GOT3 (cell line): ENCODE measurements around the gene PCNA.
A peak's percentile ranks its signal among the peaks of the same experiment; 100 is the strongest.
"Not testable (repeated sequence)": the region's sequence is repeated elsewhere in the genome, so short reads cannot be mapped to it uniquely, and the experiment has no call there.

Source experiments
- DNase-seq: peaks from one replicate; lab custom pipeline; 2025; ENCODE audit warnings: mixed read lengths; lab: John Stamatoyannopoulos, UW

Gene PCNA

GRCh38 chr20:5096463-5096862 lies 23.3 kb downstream of the PCNA start:
- DNase-seq = no peak

GRCh38 chr20:5095931-5096330 lies 23.8 kb downstream of the PCNA start:
- no peak for DNase-seq

DNA sequence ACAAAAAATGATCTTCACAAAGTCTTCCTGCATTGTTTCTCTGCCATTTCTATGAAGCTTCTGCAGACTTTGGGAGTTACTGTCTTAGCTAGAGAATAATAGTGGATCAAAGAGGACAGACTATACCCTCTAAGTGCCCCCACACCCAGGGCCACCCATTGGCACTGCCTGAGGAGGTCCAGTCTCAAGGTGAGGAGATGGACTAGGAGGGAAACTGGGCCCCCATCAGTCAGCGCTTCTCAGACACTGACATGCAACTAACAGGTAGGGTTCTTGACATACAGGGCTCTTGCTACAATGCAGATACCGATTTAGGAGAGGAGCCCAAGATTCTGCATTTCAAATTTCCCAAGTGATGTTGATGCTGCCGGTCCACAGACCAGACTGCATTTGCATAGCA lies 24.3 kb downstream of the PCNA start:
- DNase-seq = no peak

- no peak for DNase-seq
Observed at GRCh38 chr20:5092765-5093339, 26.9 kb downstream of the PCNA start.

- DNase-seq = no peak
Observed at GRCh38 chr20:5091902-5092301, 27.9 kb downstream of the PCNA start.

DNA sequence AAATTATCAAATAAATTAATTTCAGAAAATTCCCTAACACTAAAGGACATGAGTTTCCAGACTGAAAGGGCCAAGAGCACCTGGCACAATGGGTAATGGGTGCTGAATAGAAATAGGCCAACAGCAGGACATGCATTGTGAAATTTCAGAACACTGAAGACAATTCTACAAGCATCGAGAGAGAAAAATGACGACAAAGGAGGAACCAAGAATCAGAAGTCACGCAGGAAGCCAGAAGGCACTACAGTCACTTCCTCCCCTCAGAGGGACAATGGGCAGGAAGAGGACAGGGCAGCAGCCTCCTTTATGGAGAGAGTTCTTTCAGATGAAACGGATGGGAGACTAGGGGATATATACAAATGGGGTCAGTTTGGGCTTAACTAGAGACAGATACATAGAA lies 29.6 kb downstream of the PCNA start:
- DNase-seq = no peak

DNA sequence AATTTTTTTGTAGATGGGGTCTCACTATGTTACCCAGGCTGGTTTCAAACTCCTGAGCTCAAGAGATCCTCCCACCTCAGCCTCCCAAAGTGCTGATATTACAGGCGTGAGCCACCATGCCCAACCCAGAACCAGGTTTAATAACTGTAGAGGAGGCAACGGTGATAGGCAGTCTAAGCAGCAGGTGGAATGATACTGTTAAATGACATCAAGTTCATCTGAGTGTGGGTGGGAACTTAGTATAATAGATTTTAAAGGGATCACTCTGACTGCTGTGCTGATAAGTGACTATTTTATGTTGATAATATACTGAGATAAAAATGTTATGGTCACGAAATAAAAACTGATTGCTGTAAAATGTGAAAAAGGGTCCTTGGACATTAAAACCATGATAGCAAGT lies 31.1 kb downstream of the PCNA start:
- no peak for DNase-seq

DNA sequence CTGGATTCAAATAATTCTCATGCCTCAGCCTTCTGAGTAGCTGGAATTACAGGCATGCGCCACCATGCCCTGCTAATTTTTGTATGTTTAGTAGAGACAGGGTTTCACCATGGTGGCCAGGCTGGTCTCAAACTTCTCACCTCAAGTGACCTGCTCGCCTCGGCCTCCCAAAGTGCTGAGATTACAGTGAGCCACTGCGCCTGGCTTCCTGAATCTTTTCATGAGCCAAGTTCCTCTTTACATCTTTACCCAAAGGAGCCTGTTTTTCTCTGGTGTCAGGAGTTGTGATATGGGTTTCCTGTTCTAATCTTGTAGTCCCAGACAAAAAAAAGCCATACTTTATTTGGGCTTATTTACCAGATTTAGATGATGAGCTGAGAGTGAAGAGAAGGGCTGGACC lies 34.4 kb downstream of the PCNA start:
- DNase-seq = no peak

GRCh38 chr20:5080384-5080877 lies 39.3 kb downstream of the PCNA start:
- no peak for DNase-seq

DNA sequence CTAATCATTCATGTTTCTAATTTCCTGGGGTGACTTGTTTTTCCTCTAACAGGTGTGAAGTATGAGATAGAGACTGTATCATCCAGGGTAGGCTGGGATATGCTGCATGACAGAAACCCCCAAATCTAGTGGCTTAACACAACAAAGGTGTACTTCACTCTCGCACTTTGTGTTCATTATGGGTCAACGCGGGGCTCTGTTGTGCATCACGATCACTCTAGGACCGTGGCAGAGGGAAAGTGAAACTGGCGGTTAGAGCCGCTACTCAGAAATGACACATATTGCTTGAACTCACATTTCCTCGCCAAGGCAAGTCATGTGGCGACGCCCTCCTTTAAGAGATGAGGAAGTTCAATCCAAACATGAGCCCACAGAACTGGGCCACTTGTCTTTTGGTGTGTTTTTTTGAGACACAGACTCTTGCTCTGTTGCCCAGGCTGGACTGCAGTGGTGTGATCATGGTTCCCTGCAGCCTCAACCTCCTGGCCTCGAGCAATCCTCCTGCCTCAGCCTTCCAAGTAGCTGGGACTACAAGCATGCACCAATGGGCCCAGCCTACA lies 41.3 kb downstream of the PCNA start:
- peak; percentile 60 for DNase-seq

DNA sequence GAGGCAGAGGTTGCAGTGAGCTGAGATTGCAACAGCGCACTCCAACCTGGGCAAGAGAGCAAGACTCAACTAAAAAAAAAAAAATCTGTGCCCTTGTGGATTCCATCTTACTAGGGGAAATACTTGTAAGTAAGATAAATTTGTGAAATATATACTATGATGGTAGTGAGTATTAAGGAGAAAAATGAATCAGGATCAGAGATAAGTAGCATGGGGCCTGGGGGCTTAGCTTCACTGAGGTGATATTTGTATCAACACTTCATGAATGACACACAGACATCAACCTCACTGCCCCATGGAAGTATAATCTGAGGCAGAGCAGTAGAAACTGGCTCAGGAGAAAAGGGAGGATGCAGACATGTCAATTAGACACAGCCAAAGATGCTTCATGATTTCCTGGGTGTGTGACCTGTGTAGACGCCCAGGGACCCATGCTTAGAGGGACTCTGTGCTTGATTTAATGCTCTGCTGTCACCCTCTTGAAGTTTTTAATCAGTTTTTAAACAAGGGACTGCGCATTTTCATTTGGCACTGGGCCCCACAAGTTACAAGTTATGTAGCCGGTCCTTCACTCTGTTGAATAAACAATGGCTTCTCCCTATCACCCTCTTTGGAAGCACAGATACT lies 41.9 kb downstream of the PCNA start:
- no peak for DNase-seq

DNA sequence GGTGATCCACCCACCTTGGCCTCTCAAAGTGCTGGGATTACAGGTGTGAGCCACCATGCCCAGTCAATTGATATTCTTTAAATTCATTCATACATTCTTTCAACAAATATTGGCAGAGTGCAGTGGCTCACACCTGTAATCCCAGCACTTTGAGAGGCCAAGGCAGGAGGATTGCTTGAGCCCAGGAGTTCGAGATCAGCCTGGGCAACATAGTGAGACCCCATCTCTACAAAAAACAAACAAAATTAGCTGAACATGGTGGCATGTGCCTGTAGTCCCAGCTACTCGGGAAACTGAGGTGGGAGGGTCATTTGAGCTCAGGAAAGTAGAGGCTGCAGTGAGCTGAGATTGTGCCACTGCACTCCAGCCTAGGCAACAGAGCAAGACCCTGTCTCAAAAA lies 42.8 kb downstream of the PCNA start:
- DNase-seq = not testable (repeated sequence)

DNA sequence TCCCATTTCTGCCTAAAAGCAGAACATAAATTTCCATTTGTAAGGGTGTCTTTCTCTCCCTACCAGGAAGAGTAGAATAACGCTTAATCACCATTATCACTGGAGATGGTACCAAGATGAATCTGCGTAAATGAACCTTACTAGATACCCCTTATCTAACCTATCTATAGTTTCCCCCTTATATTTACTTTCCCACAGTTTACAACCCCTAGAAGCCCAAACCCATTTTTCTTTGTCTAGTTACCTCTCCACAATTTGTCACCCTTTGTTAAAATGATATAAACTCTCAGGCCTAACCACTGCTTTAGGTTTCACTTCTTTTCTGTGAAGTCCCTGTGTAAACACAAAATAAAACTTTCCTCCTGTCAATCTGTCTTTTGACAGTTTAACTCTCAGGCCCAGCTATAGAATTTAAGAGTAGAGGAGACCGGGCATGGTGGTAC lies 45.5 kb downstream of the PCNA start:
- DNase-seq = no peak

- DNase-seq = no peak
Observed at GRCh38 chr20:5073660-5074231, 46.0 kb downstream of the PCNA start.

DNA sequence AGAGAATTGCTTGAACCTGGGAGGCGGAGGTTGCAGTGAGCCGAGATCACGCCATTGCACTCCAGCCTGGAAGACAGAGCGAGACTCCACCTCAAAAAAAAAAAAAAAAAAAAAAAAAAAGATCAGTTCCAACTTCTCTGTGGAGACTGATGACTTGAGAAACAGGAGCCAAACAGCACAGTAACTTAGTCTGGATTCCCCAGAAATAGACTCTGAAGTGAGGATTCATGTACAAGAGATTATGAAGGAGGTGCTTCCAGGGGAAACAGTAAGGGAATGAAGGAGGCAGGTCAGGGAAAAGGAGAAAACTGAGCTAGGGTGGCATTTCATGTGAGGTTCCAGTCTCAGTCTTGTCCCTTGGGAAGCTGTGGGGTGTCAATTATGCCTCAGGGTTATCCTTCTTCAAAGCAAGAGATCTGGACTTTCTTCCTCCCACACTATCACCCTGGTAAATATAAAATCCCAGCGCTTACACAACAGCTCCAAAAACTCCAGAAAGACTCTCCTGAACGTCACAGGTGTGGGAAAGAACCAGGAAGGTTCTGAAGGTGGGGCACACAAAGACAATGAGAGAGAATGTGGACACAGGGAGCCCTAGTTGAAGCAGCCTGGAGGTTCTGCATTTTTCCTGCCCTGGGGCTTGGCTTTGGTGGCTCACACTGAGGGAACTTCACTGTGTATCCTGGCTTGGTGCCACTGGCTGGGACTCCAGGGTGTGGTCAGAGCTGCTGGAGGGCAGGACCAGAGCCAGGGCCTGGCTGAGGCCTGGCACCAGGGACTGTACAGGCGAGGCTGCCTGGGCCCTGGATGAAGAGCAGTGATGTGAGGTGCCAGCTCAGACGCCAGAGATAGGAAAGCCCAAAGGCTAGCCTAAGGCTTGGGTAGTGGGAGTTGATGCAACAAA lies 46.8 kb downstream of the PCNA start:
- DNase-seq = peak; percentile 28

DNA sequence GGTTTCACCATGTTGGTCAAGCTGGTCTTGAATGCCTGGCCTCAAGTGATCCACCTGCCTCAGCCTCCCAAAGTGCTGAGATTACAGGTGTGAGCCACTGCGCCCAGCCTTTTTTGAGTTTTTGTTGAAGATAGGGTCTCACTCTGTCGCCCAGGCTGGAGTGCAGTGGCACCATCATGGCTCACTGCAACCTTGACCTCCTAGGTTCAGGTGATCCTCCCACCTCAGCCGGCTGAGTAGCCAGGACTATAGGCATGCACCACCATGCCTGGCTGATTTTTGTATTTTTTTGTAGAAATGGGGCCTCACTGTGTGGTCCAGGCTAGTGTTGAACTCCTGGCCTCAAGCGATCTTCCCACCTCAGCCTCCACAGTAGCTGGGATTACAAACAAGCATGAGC lies 47.8 kb downstream of the PCNA start:
- not testable (repeated sequence) for DNase-seq

DNA sequence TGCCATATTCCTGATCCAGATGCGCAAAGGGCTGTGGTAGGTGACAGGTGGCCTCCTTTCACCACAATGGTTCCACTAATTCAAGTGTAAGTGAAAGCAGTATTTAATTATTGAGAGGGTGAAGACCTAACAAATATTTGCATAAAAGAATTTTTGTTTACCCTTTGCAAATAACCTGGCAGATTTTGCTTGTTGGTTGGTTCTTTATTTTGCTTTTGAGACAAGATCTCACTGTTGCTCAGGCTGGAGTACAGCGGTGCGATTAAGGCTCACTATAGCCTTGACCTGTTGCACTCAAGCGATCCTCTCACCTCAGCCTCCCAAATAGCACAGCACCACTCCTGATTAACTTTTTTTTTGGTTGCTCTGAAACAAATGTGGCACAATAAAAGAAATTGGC lies 49.2 kb downstream of the PCNA start:
- no peak for DNase-seq

DNA sequence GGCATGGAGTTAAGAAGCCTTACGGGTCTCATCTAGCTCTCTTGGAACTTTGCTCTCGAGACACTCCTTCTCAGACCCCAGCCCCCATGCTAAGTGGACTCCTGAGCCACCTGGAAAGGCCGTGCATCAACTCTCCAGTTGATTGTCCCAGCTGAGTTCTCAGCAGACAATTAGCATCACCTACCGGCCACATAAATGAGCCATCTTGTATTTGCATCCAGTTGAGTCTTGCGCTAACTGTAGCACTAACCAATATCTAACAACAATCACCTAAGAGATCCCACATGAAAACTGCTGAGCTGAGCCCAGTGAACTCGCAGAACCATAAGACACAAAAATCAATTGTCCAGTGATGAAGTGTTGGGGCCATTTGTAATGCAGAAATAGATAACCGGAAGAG lies 49.7 kb downstream of the PCNA start:
- DNase-seq = no peak

DNA sequence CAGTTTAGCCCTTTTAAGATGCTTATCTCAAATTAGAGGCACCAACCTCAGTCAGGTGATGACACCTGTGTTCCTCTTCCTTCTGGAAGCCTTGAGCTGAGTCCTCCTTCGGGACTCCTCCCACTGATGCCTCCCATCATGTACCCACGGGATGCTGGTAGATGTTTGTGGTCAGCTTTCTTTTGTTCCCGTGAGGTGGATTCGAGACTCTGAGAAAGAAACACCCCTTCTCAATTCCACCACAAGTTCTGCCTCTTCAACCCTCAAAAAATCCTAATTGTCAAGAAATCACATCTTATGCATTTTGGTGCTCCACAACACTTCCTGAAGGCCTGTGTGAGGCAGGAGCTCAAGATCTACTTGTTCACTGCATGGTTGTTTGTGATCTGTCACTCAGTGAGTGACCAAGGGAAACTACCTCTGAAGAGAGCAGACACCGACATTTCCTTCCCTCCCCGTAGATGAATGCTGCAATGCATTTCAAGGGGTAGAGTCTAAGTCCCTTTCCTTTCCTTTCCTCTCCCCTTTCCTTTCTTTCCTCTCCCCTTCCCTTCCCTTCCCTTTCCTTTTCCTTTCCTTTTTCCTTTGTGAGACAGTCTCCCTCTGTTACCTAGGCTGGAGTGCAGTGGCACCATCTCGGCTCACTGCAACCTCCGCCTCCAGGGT lies 50.5 kb downstream of the PCNA start:
- no peak for DNase-seq

DNA sequence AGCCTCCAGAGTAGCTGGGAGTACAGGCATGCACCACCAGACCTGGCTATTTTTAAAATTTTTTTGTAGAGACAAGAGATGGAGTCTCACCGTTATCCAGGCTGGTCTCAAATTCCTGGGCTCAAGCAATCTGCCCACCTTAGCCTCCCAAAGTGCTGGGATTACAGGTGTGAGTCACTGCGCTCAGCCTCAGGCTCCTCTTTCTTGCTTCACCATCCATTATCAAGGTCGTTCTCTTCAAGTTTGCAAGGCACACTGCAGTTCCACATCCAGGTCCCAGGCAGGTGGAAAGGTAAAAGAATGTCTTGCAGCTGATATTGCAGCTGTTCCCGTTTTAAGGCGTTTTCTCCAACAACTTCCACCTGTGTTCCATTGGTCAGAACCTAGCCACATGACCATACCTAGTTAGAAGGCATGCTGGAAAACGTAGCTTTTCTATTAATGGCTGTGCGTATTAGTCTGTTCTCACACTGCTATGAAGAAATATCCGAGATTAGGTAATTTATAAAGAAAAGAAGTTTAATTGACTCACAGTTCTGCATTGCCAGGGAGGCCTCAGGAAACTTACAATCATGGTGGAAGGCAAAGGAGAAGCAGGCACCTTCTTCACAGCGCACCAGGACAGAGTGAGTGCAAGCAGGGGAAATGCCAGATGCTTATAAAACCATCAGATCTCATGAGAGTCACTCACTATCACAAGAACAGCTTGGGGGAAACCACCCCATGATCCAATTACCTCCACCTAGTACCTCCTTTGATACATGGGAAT lies 51.7 kb downstream of the PCNA start:
- DNase-seq = no peak

DNA sequence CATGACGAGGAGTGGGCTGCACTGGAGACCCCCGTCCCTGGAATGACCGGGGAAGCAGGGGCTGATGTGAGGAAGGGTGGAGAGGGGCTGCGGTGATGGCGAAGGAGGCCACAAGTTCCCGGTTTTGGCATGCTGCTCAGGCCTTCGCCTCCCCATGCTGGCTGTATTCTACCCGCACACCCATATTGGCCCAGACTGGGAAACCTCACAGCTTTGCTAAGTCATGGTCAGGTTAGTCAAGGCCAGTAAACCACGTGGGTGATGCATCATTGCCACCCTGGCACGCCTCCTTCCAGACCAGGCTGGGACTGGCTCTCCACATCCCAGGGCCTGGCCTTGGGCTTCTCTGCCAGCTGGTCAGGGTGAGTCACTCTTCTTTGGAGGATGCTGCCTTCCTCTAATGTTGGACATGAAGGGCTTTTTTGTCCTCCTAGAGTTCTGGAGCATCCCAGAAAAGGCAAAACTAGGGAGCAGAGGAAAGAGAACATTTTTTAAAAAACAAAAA lies 53.8 kb downstream of the PCNA start:
- DNase-seq = peak; percentile 95
